Ishikawa (cell line): Measurements from ENCODE around the gene NPAS2.

ENCODE experiments used
- CEBPB ChIP-seq: IDR thresholded peaks from 2 replicates; pipeline ENCODE4 v1.6.1; 2012
- CREB1 ChIP-seq: IDR thresholded peaks from 2 replicates; pipeline ENCODE4 v1.6.1; 2012; ENCODE audit warnings: low read depth
- EGR1 ChIP-seq: IDR thresholded peaks from 2 replicates; pipeline ENCODE4 v1.6.1; 2012
- EP300 ChIP-seq: IDR thresholded peaks from 2 replicates; pipeline ENCODE4 v1.6.1; 2012; ENCODE audit warnings: borderline replicate concordance
- FOXM1 ChIP-seq: IDR thresholded peaks from 2 replicates; pipeline ENCODE4 v1.6.1; 2012; ENCODE audit warnings: low read depth, borderline replicate concordance
- MAX ChIP-seq: IDR thresholded peaks from 2 replicates; pipeline ENCODE4 v1.6.1; 2012
- NFIC ChIP-seq: IDR thresholded peaks from 2 replicates; pipeline ENCODE4 v1.6.1; 2012
- RAD21 ChIP-seq: IDR thresholded peaks from 2 replicates; pipeline ENCODE4 v1.6.1; 2012; ENCODE audit warnings: low read depth
- REST ChIP-seq: IDR thresholded peaks from 2 replicates; pipeline ENCODE4 v1.6.1; 2012; ENCODE audit warnings: low read depth, mild to moderate bottlenecking
- TAF1 ChIP-seq: IDR thresholded peaks from 2 replicates; pipeline ENCODE4 v1.6.1; 2012; ENCODE audit warnings: low read depth, mild to moderate bottlenecking
- TCF12 ChIP-seq: IDR thresholded peaks from 2 replicates; pipeline ENCODE4 v1.6.1; 2012; ENCODE audit warnings: low read depth
- TEAD4 ChIP-seq: IDR thresholded peaks from 2 replicates; pipeline ENCODE4 v1.6.1; 2012
- USF1 ChIP-seq: IDR thresholded peaks from 2 replicates; pipeline ENCODE4 v1.6.1; 2012
- YY1 ChIP-seq: IDR thresholded peaks from 2 replicates; pipeline ENCODE4 v1.6.1; 2012; ENCODE audit warnings: low read depth
- ZBTB7A ChIP-seq: IDR thresholded peaks from 2 replicates; pipeline ENCODE4 v1.6.1; 2012; ENCODE audit warnings: low read depth

NPAS2 gene

GRCh38 chr2:100887713-100888495, 68.0 kb downstream of the NPAS2 start:
- no peak for TF ChIP-seq EGR1
- TF ChIP-seq RAD21, result no peak
- no peak for TF ChIP-seq EP300
- no peak for TF ChIP-seq FOXM1
- no peak for TF ChIP-seq USF1
- no peak for TF ChIP-seq CEBPB

- TF ChIP-seq EP300, result no peak
- TF ChIP-seq TEAD4, result no peak
- no peak for TF ChIP-seq TAF1
- TF ChIP-seq NFIC, result no peak
- no peak for TF ChIP-seq CREB1
- no peak for TF ChIP-seq REST
- no peak for TF ChIP-seq ZBTB7A
- TF ChIP-seq TCF12, result no peak
- no peak for TF ChIP-seq YY1
- TF ChIP-seq FOXM1, result no peak
- TF ChIP-seq RAD21, result no peak
- no peak for TF ChIP-seq EGR1
- TF ChIP-seq MAX, result no peak
- no peak for TF ChIP-seq USF1
- TF ChIP-seq CEBPB, result no peak
These were observed 68.7 kb downstream of the NPAS2 start for GRCh38 chr2:100888601-100889000.

- TF ChIP-seq EGR1 (no peak), FOXM1 (no peak), ZBTB7A (no peak), RAD21 (no peak), TAF1 (no peak), MAX (no peak), TCF12 (no peak), CEBPB (no peak), CREB1 (no peak), TEAD4 (no peak)
These were observed 69.3 kb downstream of the NPAS2 start for GRCh38 chr2:100889286-100889685.

- no peak for TF ChIP-seq NFIC
- no peak for TF ChIP-seq TEAD4
- TF ChIP-seq CEBPB, result no peak
- TF ChIP-seq FOXM1, result no peak
- no peak for TF ChIP-seq TAF1
- no peak for TF ChIP-seq CREB1
- TF ChIP-seq TCF12, result no peak
- no peak for TF ChIP-seq MAX
- no peak for TF ChIP-seq YY1
- TF ChIP-seq ZBTB7A, result no peak
- TF ChIP-seq REST, result no peak
- no peak for TF ChIP-seq EP300
- no peak for TF ChIP-seq EGR1
- TF ChIP-seq USF1, result no peak
These were observed 72.1 kb downstream of the NPAS2 start for GRCh38 chr2:100891906-100892642.
